LNCaP clone FGC (cell line): ENCODE measurements around the gene BAMBI.
A peak's percentile ranks its signal among the peaks of the same experiment; 100 is the strongest.

Experiments
- DNase-seq: peaks from one replicate; pipeline ENCODE4 v3.0.0-alpha.2; 2011; ENCODE audit warnings: low read depth
- H3K4me3 ChIP-seq: 2 replicates; pipeline ENCODE4 v1.5.1; 2011; ENCODE audit warnings: mild to moderate bottlenecking, low read depth, low read length, control low read depth
- TF ChIP-seq, protein P1 (sequence below): IDR thresholded peaks from 2 replicates; pipeline ENCODE4 v1.5.1; 2012; ENCODE audit warnings: mild to moderate bottlenecking; ENCODE audit not compliant: control insufficient read depth, insufficient read depth; ENCODE audit errors: extremely low read depth

BAMBI gene, protein sequence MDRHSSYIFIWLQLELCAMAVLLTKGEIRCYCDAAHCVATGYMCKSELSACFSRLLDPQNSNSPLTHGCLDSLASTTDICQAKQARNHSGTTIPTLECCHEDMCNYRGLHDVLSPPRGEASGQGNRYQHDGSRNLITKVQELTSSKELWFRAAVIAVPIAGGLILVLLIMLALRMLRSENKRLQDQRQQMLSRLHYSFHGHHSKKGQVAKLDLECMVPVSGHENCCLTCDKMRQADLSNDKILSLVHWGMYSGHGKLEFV

DNA sequence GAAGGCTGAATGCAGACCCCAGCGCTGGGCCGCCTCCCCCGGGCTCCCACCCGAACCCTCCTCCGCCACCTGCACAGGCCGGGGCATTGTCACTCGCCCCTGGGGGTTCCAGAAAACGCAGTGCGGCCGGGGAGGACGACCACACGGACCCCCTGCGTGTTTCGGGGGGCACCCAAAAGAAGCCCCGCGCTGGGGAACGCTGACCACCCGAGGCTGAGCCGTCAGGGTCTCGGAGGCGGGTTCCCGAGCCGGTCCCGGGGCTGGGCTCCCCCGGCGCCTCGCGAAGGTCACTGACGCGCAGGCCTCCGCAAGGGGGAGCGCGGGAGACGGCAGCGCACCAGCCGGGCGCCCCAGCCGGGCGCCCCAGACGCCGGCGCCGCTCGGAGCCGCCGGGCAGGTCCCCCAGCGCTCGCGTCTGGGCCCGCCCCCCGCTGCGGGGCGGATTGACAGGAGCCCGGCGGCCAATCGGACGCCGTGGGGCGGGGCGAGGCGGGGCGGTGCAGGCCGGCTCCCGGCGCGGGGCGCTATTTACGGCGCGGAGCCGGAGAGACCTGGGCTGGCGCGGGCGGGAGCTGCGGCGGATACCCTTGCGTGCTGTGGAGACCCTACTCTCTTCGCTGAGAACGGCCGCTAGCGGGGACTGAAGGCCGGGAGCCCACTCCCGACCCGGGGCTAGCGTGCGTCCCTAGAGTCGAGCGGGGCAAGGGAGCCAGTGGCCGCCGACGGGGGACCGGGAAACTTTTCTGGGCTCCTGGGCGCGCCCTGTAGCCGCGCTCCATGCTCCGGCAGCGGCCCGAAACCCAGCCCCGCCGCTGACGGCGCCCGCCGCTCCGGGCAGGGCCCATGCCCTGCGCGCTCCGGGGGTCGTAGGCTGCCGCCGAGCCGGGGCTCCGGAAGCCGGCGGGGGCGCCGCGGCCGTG is at the start of gene BAMBI:
Gene BAMBI (plus strand): TSS at position 554 of the 920 bp plus-strand sequence. CDS start 377 bp downstream, outside the sequence.
- peak within 1 kb of the TSS; percentile 71 for H3K4me3 ChIP-seq
- DNase-seq = peak; percentile 58
- TF ChIP-seq, protein P1, sequence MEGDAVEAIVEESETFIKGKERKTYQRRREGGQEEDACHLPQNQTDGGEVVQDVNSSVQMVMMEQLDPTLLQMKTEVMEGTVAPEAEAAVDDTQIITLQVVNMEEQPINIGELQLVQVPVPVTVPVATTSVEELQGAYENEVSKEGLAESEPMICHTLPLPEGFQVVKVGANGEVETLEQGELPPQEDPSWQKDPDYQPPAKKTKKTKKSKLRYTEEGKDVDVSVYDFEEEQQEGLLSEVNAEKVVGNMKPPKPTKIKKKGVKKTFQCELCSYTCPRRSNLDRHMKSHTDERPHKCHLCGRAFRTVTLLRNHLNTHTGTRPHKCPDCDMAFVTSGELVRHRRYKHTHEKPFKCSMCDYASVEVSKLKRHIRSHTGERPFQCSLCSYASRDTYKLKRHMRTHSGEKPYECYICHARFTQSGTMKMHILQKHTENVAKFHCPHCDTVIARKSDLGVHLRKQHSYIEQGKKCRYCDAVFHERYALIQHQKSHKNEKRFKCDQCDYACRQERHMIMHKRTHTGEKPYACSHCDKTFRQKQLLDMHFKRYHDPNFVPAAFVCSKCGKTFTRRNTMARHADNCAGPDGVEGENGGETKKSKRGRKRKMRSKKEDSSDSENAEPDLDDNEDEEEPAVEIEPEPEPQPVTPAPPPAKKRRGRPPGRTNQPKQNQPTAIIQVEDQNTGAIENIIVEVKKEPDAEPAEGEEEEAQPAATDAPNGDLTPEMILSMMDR = peak; percentile 64

- TF ChIP-seq, protein P1 = peak; percentile 91
- DNase-seq = peak; percentile 40
Observed at GRCh38 chr10:28628184-28628893, 49.0 kb upstream of the BAMBI start.

DNA sequence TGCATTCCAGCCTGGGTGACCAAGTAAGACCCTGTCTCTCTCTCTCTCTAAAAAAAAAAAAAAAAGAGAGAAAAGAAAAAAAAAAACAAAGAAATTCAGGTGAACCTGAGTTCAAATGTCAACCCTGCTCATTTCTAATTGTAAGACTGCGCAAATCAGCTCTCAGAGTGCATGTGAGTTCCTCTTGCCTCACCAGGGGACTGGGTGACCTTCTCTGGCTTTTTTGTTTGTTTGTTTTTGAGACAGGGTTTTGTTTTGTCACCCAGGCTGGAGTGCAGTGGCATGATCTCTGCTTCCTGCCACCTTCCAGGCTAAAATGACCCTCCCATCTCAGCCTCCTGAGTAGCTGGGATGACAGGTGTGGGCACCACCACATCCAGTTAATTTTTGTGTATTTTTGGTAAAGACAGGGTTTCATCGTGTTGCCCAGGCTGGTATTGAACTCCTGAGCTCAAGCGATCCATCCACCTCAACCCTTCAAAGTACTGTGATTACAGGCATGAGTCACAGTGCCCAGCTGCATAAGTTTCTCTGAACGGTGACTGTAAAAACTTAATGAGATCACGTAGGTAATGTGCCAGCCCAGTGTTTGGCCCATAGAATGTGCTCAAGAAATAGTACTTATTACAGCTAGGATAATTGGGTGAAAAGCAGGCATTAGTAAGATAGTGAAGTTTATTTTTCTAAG is 45.3 kb upstream of the BAMBI start:
- no peak overlapping the region for H3K4me3 ChIP-seq
- TF ChIP-seq, protein P1 = no peak
- peak; percentile 21 for DNase-seq

More at GRCh38 chr10:28628184-28628893, 49.0 kb upstream of the BAMBI start:
- H3K4me3 ChIP-seq = no peak overlapping the region

DNA sequence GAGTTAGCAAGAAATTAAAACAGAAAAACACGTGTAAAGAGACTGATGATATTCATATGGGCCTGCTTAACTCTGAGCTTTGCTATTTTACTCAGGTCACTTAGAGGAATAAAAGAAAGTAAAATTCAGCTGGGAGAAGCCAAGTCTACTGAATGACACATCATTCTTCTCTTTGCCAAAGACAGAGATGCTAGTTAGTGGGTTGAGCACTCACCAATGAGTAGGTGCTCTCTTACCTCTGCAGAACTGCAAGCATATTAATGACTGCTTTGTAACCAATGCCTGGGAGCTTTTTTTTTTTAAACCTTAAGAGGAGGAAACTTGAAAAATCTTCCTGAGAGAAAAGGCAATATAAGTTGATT is 44.8 kb upstream of the BAMBI start:
- H3K4me3 ChIP-seq = no peak overlapping the region
- TF ChIP-seq, protein P1 = no peak
- no peak for DNase-seq

- no peak for DNase-seq
- TF ChIP-seq, protein P1 = no peak
- H3K4me3 ChIP-seq = no peak overlapping the region
Observed at GRCh38 chr10:28633750-28634149, 43.6 kb upstream of the BAMBI start.

DNA sequence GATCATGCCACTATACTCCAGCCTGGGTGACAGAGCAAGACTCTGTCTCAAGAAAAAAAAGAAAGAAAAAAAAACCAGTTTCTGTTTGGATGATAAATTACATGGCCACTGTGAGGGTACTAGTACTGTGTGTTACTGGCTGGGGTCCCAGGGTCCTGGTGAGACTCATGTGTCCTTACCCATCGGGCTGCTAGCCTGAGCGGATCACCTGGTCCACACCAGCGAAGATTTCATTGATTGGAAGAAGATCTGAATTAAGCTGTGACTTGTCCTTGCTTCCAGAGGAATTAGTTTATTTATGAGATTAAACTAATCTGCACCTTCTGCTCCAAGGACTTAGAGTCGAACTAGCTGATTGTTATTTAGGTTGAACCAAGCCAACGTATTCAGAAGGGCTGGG is 40.0 kb upstream of the BAMBI start:
- TF ChIP-seq, protein P1 = no peak
- no peak for DNase-seq
- H3K4me3 ChIP-seq = no peak overlapping the region
